Activated CD4-positive, alpha-beta T cell treated with anti-CD3 and anti-CD28 coated beads for 24 hours (primary cell): ENCODE measurements around the gene PPP1R3G.
"Not testable (repeated sequence)": the region's sequence is repeated elsewhere in the genome, so short reads cannot be mapped to it uniquely, and the experiment has no call there.

ENCODE experiments used
- DNase-seq, 2 donors: peaks; one replicate each; pipeline ENCODE4 v3.0.0-alpha.2; 2020; ENCODE audit warnings: low read depth in 2 of 2

PPP1R3G gene

GRCh38 chr6:5120011-5120410 lies 34.9 kb downstream of the PPP1R3G start:
- DNase-seq: no peak

GRCh38 chr6:5120543-5120942 lies 35.4 kb downstream of the PPP1R3G start:
- not testable (repeated sequence) for DNase-seq

DNA sequence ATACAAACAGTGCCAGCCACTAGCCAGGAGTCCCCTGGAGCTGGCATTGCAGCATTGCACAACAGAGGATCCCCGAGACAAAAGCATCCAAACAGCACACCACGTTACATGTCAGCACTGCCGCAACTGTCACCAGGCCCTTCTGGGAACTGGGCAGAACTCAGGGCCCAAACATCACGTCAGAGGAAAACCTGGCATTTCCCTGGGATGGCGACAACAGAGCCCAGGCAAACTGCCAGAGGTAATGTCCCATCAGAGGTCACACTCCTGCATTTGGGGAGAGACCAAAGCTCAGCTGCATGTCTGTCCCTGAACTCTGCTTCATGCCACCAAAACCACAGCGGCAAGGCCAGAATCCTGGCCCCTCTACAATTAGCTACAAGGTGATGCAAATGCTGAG lies 36.3 kb downstream of the PPP1R3G start:
- no peak for DNase-seq

GRCh38 chr6:5121956-5122355 lies 36.8 kb downstream of the PPP1R3G start:
- DNase-seq: no peak

GRCh38 chr6:5122504-5123112 lies 37.5 kb downstream of the PPP1R3G start:
- no peak for DNase-seq

DNA sequence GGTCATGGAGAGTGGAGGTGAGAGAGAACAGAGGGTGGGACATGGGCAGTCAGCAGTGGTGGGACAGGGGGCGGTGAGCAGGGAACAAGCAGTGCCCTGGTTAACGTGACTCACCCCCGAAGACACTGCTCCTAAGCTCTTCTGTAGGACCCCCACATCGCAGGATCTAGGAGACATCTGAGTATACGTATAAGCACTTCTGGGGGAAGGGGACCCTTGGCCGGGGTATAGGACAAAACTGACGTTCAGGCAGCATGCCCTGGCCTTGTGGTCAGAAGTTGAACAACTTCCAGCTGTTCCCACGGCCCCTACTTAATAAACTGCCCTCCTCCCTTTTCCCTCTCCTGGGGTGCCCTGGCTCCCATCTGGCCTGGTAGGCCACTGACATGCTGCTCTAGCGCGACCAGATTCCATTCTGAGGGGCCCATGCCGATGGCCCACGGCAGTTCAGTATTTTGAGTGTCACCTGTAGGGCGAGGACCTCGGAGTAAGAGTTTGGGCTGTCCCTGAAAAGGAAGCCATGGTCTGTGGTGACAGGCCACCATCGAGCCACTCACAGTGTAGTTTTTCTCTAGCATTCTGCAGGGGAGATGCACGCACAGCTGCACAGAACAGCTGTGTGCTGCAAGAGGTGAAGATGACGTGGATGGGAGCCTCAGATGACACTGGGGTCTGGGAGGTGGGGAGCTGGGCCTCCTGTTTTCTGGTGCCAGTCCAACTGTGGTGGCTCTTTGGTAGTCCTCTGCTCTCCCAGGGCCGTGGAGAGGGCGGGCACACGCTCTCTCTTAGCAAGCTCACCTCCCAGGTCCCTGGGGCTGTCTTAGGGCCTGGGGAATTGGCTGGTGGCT lies 38.4 kb downstream of the PPP1R3G start:
- no peak for DNase-seq

DNA sequence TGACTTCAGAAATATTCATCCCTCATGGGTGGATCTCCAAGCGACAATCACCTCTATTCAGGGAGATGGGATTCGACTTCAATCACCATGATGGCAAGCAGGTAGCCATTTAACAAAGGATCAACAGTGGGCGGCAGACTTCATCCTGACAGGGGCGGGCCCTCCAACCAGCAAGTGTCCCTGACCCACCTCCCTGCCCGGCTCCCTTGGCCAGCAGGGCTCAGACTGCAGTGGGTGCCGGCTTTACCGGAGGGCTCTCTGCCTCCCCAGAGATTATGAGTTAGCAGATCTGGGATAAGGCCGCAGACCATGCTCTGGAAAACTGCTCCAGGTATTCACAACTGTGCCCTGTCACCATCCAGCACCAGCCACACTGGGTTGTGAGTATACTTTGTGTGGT lies 39.4 kb downstream of the PPP1R3G start:
- no peak for DNase-seq

DNA sequence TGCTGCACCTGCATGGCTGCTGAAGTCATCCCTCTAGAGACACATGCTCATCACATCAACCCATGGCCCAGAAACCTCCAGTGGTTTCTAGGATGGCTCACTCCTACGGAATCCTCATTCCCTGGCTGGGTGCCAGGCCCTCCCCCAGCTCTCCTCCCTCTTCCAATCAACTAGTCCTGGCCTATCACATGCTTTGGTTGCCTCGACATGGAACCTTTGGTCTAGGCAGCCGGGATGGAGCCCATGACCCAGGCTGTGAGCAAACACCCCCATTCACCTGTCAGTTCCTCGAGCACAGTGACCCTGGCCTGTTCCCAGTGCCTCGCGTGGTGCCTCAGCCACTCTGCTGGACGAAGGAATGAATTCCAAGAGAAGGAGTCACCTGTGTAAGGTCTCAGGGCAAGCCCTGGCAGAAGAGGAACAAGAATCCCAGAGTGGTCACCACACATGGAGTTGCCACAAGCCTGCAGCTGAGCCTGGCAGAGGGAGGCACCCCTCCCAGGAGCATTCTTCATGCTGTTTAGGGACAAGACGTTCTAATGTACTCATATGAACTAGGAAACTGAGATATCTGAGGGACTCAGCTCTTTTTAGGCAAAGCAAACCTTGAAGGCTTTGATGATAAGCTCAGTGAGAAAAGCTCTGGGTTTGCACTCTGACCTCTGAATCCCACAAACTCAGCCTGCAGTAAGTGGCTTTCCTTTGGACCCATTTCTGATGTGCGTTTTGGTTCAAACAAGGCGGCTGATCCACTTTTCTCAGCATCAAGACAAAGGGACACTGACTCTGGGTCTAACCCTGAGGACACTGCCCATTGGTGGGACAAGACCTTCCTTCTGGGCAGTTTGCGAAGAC lies 40.2 kb downstream of the PPP1R3G start:
- DNase-seq: no peak

GRCh38 chr6:5126214-5126613 lies 41.1 kb downstream of the PPP1R3G start:
- DNase-seq: no peak

DNA sequence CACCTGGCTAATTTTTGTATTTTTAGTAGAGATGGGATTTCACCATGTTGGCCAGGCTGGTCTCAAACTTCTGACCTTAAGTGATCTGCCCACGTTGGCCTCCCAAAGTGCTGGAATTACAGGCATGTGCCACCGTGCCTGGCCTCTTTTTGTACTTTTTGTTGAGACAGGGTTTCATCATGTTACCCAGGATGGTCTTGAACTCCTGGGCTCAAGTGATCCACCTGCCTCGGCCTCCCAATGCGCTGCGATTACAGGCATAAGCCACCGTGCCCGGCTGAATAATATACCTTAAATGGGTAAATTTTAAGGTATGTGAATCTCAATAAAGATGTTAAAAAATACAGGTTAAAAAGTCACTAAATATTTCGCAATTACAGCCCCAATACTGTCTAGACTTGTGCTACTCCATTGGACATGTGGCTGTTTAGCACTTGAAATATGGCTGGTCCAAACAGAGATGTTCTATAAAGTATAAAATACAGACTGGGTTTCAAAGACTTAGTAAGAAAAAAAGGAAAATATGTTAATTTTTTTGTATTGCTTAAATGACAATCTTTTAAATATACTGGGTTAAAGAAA lies 42.1 kb downstream of the PPP1R3G start:
- DNase-seq: no peak

DNA sequence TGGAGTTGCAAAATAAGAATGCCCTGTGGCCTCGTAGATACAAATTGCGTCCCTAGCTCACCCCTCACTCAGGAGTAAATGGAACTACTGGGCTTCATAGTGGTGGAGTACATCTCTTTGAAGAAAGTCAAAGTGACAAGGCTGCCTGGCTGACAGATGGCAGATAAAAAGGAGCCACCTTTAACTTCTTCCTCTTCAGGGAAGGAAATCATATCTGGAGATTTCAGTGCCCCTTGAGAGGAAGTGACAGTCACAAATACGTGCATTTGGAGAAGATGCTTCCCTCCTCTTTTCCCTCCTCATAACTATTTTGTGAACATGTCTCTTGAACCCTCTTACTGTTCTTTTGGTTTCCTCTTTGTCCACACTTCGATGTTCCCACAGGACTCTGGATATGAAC lies 43.2 kb downstream of the PPP1R3G start:
- no peak for DNase-seq

DNA sequence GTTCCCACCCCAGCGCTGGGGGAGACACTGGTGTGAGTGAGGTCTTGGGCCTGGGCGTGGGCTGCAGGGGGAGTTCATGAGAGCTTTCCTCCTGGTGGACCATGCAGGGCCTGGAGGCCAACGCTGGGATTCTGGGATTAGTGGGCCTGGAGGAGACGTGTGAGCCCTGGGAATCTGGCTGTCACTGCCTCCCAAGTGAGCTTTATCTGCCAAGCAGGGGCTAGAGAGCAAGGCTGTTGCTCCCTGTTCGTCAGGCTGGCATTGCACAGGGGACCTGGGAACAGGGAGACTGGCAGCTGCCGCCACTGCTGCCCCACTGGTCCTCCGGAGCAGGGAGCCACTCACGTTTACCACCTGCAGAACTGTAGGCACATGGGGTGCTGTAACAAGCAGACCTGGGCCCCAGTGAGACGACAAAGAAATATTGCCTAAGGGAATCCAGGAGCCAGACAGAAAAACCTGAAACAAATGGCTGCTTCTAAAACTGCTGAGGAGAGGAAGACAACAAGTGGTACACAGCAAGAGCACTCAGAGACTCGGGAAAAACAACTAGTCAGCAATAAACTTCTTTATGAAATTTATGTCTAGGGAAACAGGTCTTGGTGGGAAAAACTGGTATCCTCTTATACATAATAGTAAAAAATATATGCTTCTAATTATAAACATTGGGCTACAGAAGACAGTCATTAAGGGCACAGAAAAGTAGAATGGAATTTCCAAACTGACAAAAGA lies 45.2 kb downstream of the PPP1R3G start:
- DNase-seq: no peak

GRCh38 chr6:5132731-5133130 lies 47.6 kb downstream of the PPP1R3G start:
- DNase-seq: no peak

DNA sequence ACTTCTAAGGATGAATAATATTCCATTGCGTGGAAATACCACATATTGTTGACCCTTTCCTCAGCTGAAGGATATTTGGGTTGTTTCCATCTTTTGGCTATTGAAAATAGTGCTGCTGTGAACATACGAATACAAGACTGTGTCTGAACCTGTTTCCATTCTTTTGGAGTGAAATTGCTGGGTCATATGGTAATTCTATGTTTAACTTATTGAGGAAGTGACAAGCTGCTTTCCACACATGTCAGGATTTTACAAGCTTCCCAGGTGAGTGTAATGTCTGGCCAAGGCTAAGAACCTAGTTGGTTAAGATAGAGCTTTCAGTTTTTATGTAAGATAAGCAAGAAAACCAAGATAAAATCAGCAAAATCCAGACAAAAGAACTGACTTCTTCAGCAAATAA lies 48.8 kb downstream of the PPP1R3G start:
- DNase-seq: no peak

DNA sequence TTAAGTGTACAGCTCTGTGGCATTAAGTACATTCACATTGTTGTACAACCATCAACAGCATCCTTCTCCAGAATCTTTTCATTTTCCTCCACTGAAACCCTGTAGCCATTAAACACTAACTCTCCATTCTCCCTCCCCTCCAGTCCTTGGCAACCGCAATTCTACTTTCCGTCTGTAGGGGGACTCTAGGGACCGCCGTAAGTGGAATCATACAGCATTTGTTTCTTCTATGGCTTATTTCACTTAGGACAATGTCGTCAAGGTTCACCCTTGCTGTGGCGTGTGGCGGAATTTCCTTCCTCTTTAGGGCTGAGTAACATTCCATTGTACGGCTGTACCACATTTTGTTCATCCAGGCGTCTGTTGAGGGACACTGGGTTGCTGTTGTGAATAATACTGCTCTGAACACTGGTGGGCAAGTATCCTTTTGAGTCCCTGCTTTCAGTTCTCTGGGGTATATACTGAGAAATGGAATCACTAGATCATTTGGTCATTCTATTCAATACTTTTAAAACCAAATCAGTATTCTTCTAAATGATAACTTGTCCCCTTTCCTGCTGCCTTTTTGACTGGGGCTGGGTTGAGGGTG lies 50.7 kb downstream of the PPP1R3G start:
- DNase-seq: peak; percentile 8 to 21

- DNase-seq: no peak
Observed at GRCh38 chr6:5136851-5137250, 51.7 kb downstream of the PPP1R3G start.
